NCI-H1694 (cell line): Measurements from ENCODE around the gene D2HGDH.
"Not testable (repeated sequence)": the region's sequence is repeated elsewhere in the genome, so short reads cannot be mapped to it uniquely, and the experiment has no call there.

Source experiments
- DNase-seq: peaks from one replicate; lab custom pipeline; 2025; lab: John Stamatoyannopoulos, UW

Gene D2HGDH

DNA sequence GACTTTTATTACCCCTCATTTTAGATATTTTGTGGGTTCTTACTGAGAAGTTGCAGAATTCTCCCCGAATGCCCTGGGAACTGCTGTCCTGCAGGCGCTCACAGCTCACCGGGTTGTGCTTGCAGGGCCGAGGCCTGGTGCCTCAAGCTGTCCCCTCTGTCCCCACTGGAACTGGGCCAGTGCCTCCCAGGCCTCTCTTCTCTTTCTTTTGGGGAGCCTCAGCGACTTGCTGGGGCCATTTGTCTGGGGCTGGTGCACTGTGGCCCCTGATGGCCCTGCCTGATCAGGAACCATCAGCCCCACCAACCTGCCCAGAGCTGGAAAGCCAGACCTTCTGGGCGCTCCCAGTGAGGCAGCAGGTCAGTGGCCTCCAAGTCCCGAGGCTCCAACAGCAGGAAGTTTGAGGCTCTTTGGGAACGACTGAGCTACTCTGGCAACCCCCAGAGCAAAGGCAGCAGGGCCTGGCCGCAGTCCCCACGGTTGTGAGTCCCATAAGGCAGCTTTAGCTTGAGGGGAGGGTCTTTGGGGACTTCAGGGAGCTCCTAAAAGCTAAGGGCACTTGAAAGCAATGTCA is 59.9 kb downstream of the D2HGDH start:
- DNase-seq = no peak

DNA sequence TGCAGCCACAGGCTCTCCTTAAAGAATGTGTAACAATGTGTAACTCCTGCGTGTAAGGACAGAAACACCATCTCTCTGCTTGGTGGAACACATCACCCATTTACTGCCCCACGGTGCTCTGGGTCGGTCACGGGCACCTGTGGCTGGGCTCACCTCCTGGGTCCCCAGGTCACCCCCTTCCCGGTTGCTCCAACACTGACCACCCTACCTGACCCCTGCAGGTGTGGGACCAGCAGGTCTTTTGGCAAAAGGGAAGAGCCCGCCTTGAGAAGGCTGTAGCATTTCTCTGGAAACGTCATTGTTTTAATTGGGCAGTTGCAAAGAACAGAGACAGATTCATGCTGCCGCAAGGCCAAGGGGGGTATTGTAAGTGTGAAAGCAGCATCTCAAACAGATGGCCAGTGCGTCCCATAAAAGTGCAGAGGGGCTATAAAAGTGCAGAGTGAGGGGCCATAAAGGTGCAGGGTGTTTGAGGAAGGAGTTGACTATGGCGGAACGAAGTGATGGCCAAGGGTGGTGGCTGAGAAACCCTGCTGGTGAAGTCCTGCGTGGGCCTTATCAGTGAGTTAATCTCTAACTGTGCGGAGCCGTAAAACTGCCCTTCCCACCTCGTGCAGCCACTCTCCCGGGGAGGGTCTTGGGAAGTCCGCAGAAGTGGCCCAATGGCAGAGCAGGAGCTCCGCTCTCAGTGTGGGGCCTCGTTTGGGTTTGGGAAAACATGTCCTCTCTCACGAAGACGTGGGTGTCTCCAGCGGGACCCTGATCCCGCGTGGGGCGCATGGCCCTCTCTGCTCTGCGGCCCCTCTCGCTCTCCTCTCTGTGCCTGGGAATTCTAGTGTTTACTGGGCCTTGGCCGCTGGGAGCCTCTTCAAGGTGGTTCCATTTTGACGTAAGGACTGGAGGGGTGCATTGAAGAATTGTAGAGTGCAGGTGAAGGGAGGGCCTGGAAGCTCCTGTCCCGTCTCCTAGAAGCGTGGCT is 60.9 kb downstream of the D2HGDH start:
- DNase-seq = no peak

DNA sequence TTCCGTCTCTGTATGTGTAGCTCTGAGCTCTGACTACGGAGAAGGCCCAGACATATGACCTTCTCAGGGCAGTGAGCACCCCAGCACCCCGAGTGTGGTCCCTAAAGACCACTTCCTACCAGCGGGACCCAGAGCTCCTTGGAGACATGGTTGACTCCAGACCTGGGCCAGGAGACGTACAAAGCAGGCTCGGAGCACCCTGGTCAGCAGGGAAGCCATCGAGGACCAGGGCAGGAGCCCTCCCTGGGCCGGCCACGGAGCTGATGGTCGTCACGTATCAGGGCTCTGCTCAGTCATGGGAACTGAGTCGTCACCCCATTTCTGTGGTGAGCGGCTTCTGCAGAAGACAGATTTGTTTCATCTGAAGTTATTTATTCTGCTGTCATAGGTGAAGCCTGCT is 61.8 kb downstream of the D2HGDH start:
- DNase-seq = no peak

DNA sequence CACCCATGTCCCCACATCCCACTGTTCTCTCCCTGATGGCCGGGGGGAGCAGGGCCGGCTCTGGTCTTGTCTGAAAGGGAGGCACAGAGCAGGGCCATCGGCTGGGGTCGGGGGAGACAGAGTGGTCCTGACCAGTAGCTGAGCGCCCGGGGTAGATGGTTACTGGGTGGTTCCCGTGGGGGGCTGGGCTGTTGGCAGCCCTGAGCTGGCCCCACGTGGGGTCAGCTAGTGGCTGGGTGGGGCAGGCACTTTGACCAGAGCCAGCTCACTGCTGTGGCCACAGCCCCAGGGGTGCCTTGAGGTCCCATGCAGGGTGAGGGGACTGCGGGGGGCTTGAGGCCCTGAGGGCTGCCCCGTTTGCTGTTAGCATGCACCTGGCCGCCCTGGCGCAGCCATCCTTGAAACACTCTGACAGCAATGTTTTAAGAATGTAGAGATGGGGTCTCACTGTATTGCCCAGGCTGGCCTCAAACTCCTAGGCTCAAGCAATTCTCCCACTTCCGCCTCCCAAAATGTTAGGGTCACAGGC is 62.2 kb downstream of the D2HGDH start:
- no peak for DNase-seq

DNA sequence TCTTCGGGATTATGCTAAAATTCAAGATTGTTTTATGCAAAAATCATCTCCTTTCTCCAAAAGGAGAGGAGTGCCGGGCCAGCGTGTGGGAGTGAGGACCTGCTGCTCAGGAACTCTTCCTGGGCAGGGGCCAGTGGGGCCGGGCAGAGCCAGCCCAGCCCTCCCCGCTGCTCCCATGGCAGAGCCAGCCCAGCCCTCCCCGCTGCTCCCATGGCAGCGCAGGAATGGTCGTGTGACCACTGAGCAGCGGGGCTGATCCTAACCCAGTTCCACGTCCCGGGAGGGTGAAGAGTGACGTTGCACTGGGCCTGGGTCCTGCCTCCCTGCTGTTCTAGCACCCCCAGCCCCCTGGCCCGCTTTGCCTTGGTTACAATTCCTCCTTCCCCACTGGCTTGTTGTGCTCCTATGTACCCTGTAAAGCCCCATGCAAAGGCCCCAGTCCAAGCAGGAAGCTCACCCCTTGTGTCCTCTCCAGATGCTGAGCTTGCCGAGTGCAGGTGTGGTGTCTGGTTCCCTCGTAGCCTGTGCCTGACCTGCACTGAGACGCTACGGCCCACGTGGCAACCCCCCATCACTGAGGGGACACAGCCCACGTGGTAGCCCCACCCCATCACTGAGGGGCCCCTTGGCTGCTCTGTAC is 63.1 kb downstream of the D2HGDH start:
- DNase-seq = no peak

DNA sequence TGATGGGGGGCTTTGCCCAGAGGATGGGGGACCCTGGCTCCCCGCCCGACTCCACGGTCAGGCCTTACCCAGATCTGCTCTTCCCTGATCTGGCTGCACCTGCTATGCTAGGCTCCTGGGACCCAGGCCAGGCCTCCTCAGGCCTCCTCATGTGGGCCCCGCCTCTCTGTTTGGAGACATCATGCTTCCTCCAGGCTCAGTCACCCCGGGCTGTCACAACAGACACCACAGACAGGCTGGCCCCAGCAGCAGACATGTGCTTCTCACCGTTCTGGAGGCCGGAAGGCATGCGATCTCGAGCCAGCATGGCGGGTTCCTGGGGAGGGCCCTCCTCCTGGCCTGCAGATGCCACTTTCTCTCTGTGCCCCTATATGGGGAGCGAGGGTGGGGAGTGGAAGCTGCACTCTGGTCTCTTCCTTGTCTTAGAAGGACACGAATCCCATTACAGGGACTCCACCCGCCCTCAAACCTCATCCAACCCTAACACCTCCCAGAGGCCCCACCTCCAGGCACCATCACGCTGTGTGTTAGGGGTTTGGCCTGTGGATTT is 63.7 kb downstream of the D2HGDH start:
- no peak for DNase-seq

DNA sequence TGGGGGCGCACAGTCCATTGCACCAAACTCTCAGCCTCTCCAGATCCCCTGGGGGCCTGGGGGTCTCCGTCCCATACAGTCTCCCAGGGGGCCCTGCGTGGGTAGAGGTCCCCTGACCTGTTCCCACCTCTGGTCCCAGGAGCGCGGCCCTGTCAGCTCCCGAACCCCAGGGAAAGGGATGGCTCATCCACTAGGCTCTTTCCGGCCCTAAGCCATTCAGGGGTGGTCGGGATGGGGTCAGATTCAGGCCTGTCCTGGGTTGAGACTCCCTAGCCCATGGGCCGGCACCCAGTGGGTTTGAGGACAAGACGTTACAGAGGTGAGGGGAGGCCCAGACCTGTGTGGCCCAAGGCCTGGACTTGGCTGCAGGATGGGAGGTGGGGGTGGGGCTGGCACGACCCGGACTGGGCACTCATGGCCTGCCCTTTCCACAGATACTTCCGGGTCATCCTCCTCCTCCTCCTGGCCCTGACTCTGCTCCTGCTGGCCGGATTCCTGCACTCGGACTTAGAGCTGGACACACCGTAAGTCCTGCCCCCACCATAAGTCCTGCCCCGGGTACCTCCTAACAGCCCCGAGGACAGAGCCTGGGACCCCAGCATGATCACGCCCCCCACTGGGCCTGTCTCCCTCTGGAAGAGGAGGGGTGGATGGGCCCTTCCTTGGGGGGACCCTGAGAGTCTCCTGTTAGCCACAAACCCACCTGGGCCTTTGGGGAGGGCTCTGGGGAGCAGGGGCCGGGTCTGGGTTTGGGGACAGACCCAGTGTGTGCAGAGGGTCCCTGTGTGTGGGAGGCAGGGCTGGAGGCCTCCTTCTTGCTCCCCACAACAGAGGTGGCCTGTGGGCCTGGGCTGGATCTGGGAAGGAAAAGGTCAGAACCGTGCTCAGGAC is 64.4 kb downstream of the D2HGDH start:
- no peak for DNase-seq

DNA sequence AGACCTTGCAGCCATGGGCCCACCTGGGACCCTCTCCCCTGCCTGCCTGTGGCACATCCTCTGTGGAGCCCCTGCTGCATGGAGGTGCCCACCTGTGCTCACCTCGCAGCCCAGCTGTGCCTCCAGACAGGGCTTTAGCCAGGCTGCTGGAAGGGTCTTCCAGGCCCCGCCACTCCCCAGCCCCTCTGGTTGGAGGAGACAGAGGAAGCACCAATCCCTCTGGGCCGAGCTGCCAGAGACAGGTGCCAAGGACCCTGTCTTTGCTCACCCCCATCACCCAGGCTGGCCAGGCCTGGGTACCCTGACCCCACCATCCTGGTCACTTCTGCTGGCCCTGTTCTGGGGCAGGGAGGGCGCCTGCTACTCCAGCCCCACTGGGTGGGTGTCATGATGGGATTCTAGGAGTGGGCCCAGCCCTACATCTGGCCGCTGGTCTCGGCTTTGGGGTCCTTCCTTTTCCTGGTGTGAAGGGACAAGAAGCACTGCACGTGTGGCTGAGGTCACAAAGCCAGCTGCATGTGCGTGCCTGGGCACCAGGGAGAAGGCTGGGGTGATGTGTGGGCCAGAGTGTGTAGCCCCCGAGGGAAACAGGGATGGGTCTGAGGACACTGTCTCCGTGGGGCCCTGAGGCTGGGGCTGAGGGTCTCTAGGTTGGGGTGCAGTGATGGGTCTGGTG is 65.2 kb downstream of the D2HGDH start:
- DNase-seq = no peak

DNA sequence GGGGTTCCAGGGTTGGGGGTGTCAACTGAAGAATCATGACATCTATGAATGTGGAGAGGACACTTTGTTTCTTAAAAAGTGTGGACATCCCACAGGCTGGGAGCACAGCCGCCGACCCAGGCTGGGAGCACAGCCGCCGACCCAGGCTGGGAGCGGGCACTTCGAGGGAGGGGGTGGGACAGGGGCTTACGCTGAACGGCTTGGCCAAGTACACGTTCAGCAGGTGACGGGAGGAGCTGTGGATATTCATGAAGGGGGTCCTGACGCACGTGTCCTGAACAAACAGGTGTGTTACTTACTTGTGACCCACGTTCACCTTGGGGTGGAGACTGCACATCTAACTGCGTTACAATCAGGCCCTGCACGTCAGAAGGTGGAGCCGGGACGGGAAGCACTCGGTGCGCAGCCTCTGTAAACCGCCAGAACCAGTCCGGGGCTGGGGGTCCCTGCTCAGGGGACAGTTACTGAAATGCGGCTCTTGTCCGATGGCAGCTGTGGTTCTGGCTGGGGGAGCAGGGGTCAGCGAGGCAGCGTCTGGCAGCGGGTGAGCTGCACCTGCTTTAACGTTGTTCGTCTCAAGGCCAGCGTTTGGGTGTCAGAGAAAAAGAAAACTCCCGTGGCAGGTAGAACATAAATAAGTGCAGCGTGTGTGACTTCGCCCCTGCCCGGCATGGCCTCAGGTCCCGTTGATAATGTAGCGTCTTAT is 65.9 kb downstream of the D2HGDH start:
- not testable (repeated sequence) for DNase-seq

DNA sequence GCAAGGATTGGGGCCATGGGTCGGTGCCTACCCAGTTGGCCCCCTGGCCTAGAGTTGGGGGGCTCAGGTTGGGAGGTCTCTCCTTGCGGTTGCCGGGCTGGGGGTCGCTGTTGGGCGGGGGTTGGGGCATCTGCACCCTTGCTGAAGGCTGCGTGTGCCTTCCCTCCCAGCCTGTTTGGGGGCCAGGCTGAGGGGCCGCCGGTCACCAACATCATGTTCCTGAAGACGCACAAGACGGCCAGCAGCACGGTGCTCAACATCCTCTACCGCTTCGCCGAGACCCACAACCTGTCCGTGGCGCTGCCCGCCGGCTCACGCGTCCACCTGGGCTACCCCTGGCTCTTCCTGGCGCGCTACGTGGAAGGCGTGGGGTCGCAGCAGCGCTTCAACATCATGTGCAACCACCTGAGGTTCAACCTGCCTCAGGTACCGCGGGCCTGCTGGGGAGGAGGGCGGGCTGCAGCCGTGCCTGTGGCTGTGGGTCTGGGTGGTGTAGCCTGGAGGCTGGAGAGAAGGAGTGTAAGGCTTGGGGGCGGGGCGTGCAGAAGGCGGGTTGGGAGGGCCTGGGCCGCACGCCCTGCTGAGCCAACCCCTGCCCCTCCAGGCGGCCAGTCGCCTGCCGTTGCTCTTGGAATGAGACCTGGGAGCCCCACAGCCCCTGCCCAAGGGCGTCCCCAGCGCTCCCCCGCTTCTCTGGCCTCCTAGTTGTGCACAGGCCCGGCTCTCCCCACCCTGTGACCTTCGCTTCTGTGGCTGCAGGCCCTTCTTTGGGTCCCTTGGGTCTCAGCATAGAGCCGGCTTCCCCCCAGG is 67.4 kb downstream of the D2HGDH start:
- DNase-seq = no peak

DNA sequence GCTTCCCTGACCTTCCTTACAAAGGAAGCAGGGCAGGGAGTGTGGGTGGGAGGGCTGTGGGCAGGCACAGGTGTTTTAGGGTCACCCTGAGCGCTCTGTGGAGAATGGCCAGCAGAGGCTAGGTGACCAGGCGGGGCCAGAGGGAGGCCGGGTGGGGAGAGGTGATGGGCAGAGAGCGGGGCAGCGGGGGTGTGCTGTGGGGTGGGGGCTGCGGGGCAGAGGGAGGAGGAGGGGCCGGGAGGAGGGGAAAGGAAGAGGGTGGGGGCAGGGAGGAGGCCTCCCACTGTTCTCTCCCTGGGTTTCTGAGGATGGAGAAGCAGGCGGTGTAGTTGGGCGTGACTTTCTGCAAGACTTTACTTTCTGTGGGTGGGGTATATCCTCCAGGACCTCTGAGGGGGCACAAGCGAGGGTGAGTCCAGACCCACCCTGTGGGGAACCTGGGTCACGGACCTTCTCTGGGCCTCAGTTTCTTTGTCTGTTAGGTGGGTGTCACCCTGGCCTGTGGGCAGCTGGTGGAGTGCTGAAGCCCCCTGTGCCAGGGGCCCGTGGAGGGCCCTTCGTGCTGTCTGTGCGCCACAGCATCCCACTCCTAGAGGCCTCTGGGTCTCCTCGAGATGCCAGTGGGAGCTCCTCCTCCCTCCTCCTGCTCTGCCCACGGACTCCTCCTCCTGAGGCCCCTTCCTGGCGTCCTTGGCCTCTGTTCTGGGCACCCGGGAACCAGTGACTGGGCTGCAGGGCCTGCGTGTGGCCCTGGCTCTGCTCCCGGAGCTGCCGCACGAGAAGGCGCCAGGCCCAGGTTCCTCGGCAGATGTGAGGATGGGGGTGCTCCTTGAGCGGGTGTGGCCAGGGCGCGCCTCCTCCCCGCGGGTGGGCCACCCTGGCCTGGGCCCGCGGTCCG is 68.2 kb downstream of the D2HGDH start:
- no peak for DNase-seq

DNA sequence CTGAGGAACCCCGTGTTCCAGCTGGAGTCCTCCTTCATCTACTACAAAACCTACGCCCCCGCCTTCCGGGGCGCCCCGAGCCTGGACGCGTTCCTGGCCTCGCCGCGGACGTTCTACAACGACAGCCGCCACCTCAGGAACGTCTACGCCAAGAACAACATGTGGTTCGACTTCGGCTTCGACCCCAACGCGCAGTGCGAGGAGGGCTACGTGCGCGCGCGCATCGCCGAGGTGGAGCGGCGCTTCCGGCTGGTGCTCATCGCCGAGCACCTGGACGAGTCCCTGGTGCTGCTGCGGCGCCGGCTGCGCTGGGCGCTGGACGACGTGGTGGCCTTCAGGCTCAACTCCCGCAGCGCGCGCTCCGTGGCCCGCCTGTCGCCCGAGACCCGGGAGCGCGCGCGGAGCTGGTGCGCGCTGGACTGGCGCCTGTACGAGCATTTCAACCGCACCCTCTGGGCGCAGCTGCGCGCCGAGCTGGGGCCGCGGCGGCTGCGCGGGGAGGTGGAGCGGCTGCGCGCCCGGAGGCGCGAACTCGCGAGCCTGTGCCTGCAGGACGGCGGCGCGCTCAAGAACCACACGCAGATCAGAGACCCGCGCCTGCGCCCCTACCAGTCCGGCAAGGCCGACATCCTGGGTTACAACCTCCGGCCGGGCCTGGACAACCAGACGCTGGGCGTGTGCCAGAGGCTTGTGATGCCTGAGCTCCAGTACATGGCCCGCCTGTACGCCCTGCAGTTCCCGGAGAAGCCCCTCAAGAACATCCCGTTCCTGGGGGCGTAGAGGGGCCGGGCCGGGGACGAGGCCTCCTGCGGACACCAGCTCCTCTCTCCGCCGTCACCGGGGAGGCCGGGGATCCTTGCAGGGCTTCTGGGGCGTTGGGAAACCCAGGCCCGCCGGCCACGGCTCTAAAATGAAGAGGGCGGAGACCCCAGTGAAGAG is 69.2 kb downstream of the D2HGDH start:
- DNase-seq = no peak

DNA sequence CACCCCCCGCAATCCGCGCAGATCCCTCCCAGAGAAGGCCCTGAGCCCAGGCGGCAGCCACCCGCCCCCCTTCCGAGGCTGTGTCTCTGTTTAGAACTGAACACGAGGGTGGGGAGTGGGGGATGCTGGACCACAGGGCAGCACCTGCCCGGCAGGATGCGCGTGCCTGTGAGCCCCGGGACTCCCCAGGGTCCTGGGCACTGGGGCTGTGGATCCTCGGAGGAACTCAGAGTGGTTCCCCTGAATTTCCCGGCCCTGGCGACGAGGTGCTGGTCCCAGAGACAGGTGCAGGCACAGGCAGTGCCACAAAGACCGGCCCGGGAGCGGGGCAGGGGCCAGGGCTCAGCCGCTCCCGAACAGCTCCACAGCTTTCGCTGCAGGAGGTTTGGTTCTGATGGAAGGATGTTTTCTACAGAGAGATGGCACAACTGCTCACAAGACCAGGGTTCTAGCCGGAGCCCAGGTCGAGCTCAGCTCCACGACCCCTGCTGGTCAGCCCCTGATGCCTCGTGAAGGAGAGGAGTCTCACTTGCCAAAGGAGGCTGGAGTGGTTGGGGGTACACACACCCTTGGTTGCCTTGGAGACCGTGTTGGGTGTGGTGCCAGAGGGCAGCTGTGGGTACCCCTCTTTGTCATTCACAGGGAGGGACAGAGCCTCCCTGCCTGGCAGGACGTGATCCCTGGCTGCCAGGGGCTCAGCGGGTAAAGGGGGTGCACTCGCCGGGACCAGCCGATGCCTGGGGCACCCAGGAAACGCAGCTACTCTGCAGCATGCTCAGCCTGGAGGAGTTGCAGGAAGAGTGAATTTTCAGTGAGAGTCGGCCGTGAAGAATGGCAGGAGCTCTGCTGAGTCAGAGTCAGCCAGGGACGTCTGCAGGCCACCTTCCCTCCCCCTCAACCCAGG is 70.1 kb downstream of the D2HGDH start:
- DNase-seq = no peak

DNA sequence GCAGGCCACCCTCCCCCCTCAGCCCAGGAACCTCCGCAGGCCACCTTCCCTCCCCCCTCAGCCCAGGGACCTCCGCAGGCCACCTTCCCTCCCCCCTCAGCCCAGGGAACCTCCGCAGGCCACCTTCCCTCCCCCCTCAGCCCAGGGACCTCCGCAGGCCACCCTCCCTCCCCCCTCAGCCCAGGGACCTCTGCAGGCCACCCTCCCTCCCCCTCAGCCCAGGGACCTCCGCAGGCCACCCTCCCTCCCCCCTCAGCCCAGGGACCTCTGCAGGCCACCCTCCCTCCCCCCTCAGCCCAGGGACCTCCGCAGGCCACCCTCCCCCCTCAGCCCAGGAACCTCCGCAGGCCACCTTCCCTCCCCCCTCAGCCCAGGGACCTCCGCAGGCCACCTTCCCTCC is 71.8 kb downstream of the D2HGDH start:
- DNase-seq = not testable (repeated sequence)

DNA sequence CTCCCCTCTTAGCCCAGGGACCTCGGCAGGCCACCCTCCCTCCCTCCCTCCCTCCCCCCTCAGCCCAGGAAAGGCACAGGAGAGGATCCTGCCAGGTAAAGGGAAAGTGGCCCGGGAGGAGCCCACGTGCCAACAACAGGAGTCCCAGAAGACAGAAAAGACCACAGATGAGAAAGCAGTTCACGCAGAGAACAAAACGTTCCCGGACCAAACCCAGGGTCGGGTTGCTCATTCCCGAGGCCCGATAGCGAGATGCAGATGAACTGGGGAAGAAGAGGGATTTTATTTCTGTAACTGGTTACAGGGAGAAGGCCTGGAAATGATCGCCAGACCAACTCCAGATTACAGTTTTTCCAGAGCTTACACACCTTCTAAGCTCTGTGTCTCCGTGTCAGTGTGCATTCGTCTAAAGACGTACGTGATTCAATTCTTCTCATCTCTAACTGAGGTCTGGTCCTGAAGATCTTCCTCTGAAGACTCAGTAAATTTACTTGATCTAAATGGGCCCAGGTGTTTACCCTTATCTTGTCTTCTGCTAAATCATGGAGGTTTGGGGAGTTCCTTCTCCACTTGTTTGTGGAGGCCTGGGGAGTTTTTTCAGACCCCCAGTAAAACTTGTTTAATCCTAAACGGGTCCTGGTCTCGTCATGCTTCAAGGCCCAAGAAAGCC is 73.8 kb downstream of the D2HGDH start:
- DNase-seq = no peak
